Measurements from ENCODE around the gene SYNE1. TPM values are rescaled to one million over a fixed set of nuclear protein-coding genes. Genes with fewer than 3 reads are reported as not detected.
"Not testable (repeated sequence)": the region's sequence is repeated elsewhere in the genome, so short reads cannot be mapped to it uniquely, and the experiment has no call there.

SYNE1 gene
- total RNA-seq, 4 donors from 2014 or later, result 120 to 163 (median 137) TPM

DNA sequence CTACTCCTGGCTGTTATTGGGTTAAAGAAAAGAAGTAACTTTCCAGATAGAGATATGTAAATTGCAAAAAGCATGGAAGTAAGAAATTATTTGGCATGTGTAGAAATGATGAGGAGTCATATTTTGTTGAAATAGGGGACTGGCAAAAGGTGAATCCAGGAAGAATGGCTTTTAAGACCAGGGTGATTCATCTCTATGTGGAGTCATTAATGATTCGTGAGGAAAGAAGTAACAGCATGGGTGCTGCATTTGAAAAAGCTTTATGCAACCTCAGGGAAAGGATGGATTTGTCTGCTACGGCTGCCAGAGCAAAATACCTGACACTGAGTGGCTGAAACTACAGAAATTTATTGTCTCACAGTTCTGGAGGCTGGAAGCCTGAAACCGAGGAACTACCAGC lies 14.8 kb upstream of the SYNE1 start:
- DNase-seq (ENCODE audit: low spot score in 2 of 2), result no peak
- WGBS, 2 donors, result 61 to 75% methylated on average over 3 of the region's 3 CpGs
- Histone ChIP-seq H3K27me3 (no peaks in the 10 kb centered on the region), H3K4me3 (no peak overlapping the region), H3K36me3 (no peaks in the 10 kb centered on the region), H3K9me3 (no peaks in the 10 kb centered on the region), H3K4me1 (no peaks in the 10 kb centered on the region), H3K27ac (no peak overlapping the region)
- TF ChIP-seq EP300 (IDR thresholded peaks at IDR 0.05) (no peak), POLR2A (IDR thresholded peaks at IDR 0.05) (no peak), CTCF (IDR thresholded peaks at IDR 0.05) (no peak)

DNA sequence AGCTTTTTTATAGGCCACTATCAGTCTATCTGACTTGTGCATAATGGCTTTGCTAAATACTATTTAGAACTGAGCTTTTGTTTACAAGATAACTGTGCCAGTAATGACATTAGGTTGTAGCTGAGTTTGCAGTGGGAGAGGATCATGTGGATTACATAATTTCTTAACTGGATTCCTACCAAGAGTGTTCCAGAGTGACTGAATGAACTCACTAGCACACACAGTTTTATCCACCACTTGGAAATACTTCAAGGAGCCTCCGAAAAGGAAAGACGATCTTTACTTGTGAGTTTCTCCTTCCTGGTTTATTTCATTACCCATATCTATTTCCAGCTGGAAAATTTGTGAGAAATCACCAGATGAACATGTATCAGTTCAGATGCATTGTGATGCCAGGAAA lies 10.9 kb upstream of the SYNE1 start:
- Histone ChIP-seq H3K9me3 (no peaks in the 10 kb centered on the region), H3K36me3 (no peaks in the 10 kb centered on the region), H3K27me3 (no peaks in the 10 kb centered on the region), H3K4me3 (no peak overlapping the region), H3K27ac (no peak overlapping the region), H3K4me1 (no peaks in the 10 kb centered on the region)
- no peak for TF ChIP-seq CTCF (IDR thresholded peaks at IDR 0.05)
- TF ChIP-seq EP300 (IDR thresholded peaks at IDR 0.05), result peak in 1 of 2 donors; percentile 32
- DNase-seq (ENCODE audit: low spot score in 2 of 2), result no peak
- 45 to 63% methylated on average over 2 of the region's 2 CpGs for WGBS, 2 donors

GRCh38 chr6:152646732-152647131 lies 9.6 kb upstream of the SYNE1 start:
- H3K27ac ChIP-seq; H3K4me1 ChIP-seq; DNase-seq (ENCODE audit: low spot score in 2 of 2); H3K4me3 ChIP-seq; H3K36me3 ChIP-seq; H3K27me3 ChIP-seq; H3K9me3 ChIP-seq: not testable (repeated sequence)
- WGBS, 2 donors, result 62 to 69% methylated on average over 4 of the region's 4 CpGs

DNA sequence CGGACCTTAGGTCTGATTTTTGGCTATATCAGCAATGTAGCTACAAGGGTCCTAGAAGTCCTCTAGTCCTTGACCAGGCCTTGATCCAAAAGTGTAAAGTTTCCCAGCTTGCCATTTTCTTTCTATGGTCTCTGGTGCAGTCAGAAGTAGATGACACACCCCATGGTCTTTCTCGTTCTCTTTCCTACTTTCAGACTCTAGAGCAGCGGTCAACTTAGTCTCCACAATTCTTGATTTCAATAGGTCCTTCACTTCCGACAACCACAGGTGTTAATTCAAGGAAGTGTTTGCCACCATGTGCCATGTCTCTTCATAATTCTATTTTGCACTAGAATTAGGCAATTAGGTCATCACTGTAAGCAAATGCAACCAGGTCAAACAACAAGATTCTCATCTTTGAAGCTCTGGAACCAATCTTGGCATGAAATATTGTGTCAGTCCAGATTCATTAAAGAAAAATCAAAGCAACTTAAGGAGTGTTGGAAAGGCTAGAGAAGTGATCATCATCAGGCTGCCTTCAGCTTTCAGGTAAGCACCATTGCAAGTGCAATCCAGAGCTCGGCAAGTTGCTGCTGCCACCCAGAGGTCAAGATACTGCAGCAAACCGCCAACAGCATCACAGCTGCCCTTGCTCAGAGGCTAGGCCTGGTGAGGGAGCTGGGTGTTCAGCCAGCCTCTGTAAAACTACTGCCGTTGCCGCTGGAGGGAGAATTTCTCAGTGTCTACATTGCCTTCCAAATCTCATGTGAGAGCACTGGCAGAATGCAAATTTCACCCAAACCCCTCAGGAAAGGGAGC lies 5.6 kb upstream of the SYNE1 start:
- peaks cover 0 to 2% (median 0%) of the 10 kb centered on the region in 4 donors for H3K4me1 ChIP-seq
- peak in 3 of 5 experiments; percentile 22 to 33 (median 31) for TF ChIP-seq CTCF (IDR thresholded peaks at IDR 0.05)
- TF ChIP-seq EP300 (IDR thresholded peaks at IDR 0.05), result no peak
- TF ChIP-seq POLR2A (IDR thresholded peaks at IDR 0.05), result no peak
- H3K27ac ChIP-seq, result no peak overlapping the region
- DNase-seq (ENCODE audit: low spot score in 2 of 2), result peak in 1 of 2 donors; percentile 21
- no peaks in the 10 kb centered on the region for H3K27me3 ChIP-seq
- H3K9me3 ChIP-seq, result no peaks in the 10 kb centered on the region
- WGBS, 2 donors, result 47 to 51% methylated on average over 8 of the region's 8 CpGs
- H3K36me3 ChIP-seq, result no peaks in the 10 kb centered on the region
- H3K4me3 ChIP-seq, result no peak overlapping the region

DNA sequence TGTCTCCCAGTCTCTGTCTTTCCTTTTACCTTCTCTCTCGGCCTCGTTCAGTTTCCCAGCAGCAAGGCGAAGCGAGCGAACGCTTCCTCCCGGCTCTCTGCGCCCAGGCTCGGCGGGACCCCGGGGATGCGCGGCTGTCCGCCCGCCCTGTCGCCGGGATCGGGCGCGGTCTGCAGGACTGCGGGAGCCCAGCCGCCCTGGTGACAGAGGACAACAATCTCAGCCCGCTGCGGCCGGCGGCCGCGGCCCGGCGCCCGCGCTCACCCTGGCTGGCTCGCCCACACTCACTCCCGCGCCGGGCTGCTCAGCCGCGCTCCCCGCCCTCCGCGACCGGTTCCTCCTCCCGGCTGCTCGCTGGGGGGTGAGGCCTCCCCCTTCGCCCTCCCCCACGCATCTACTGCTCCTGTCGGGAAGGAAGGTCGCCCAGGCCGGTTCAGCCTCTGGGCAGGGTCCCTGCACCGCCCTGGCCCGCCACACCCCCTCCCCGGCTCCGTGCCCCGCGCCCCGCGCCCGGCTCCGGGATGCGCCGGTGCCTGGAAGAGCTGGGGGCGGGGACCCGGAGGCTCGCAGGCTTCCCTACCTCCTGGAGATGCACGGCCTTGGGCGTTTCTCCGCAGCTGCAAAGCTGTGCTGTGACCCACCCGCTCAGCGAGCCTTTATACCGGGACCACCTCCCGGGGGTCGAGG lies 410 bp downstream of the SYNE1 start:
- Histone ChIP-seq H3K4me3 (peak overlapping the region; percentile 46 to 65 (median 54)), H3K4me1 (peaks cover 0 to 23% (median 4%) of the 10 kb centered on the region in 4 donors), H3K27me3 (peaks cover 0 to 4% of the 10 kb centered on the region in 2 donors), H3K9me3 (no peaks in the 10 kb centered on the region), H3K27ac (peak overlapping the region in 3 of 4 donors; percentile 18 to 70 (median 50)), H3K36me3 (no peaks in the 10 kb centered on the region)
- no peak for DNase-seq (ENCODE audit: low spot score in 2 of 2)
- TF ChIP-seq EP300 (IDR thresholded peaks at IDR 0.05), result no peak
- no peak for TF ChIP-seq CTCF (IDR thresholded peaks at IDR 0.05)
- TF ChIP-seq POLR2A (IDR thresholded peaks at IDR 0.05), result no peak
- 1% methylated on average over 24 to 34 of the region's 72 CpGs for WGBS, 2 donors
